Erythroblast (primary cell): Measurements from ENCODE around the gene ZMYND15.

ENCODE experiments used
- DNase-seq, 2 experiments: peaks; one replicate each; lab custom pipeline; 2025; lab: John Stamatoyannopoulos, UW
- GATA1 ChIP-seq: IDR thresholded peaks from 2 replicates; pipeline ENCODE4 v1.6.1; 2011; ENCODE audit warnings: low read depth, mild to moderate bottlenecking, control low read depth, low read length, moderate library complexity
- POLR2A ChIP-seq: IDR thresholded peaks from 2 replicates; pipeline ENCODE4 v1.6.1; 2011; ENCODE audit warnings: mild to moderate bottlenecking, low read length

Gene ZMYND15

DNA sequence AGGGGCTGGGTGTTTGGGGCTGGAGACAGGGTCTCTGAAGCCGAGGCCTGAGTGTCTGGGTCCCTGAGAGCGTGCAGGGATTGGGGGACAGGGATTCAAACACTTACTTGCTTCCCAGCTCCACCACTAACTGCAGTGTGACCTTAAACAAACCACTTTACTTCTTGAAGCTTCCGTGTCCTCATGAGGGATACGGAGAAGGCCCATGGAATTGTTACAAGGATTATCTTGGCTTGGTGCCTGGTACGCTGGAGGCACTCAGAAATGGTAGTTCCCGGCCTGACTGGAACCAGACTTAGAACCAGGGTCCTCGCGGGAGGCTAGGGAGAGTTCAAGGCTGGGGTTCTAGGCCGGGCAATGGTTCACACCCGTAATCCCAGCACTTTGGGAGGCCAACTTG is 3.0 kb downstream of the ZMYND15 start:
- TF ChIP-seq POLR2A (no peak), GATA1 (no peak)
- no peak for DNase-seq

DNA sequence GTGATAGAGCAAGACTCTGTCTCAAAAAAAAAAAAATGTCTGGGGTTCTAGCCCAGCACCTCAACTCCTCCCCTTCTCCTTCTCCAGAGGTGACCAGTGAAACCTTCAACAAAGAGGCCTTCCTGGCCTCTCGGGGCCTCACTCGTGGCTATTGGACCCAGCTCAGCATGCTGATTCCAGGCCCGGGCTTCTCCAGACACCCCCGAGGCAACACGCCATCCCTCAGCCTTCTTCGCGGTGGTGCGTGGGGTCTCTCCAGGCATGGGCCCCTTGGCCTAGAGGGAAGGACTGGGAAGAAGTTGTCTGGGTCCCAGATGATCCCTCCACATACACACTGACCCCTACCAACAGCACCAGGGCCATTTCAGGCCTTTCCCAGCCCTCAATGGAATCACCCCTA is 3.6 kb downstream of the ZMYND15 start:
- TF ChIP-seq POLR2A (no peak), GATA1 (no peak)
- DNase-seq, result no peak

DNA sequence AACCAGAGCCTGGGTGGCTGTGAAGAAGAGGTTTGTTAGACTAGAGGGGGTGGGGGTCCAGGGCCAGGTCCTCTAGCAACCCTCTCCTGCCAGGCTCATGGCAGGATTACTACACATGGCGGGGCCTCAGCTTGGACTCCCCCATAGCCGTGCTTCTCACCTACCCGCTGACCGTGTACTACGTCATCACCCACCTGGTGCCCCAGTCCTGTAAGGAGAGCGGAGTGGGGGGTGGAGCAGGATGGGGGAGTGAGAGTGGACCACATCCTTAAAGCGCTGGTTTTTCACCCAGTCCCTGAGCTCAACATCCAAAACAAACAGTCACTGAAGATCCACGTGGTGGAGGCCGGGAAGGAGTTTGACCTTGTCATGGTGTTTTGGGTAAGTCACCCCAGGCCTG is 4.3 kb downstream of the ZMYND15 start:
- TF ChIP-seq GATA1 (no peak), POLR2A (no peak)
- no peak for DNase-seq

DNA sequence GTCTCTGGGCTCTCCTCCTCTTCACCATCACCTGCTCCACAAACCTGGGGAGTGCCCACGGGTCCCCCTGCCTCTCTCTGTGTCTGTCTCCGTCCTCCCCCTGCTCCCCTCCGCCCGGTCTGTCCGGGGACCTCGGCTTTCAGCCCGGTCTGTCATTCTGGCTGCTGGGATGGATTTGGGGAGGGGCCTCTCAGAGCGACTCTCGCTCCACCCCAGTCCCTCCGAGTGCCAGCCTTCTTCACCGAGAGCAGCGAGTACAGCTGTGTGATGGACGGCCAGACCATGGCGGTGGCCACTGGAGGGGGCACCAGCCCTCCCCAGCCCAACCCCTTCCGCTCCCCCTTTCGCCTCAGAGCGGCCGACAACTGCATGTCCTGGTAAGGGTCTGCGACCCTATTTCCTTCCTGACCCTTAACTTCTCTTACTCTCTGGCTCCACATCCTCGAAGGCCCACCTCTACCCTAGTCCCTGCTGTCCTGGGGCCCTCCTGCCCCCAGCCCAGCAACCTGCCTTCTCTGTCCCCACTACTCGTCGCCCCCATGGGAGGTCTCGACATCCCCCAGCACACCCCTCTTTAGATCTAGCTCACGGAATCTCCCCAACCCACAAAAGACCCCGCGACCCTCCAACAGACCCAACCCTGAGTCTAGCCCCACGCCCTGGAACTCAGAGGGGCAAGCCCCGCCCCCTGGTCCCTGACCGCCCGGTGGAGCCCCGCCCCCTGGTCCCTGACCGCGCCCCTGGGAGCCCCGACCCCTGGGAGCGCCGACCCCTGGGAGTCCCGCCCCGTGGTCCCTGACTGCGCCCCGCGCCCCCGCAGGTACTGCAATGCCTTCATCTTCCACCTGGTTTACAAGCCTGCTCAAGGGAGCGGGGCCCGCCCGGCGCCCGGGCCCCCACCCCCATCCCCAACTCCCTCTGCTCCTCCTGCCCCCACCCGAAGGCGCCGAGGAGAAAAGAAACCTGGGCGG is 5.7 kb downstream of the ZMYND15 start:
- TF ChIP-seq POLR2A (no peak), GATA1 (no peak)
- DNase-seq, result no peak

GRCh38 chr17:4747847-4748246 is 8.2 kb downstream of the ZMYND15 start:
- TF ChIP-seq POLR2A (no peak), GATA1 (no peak)
- no peak for DNase-seq

- no peak for TF ChIP-seq GATA1
- no peak for TF ChIP-seq POLR2A
- DNase-seq, result no peak
Observed at GRCh38 chr17:4748686-4749085, 9.1 kb downstream of the ZMYND15 start.

GRCh38 chr17:4750606-4751005 is 11.0 kb downstream of the ZMYND15 start:
- no peak for DNase-seq

DNA sequence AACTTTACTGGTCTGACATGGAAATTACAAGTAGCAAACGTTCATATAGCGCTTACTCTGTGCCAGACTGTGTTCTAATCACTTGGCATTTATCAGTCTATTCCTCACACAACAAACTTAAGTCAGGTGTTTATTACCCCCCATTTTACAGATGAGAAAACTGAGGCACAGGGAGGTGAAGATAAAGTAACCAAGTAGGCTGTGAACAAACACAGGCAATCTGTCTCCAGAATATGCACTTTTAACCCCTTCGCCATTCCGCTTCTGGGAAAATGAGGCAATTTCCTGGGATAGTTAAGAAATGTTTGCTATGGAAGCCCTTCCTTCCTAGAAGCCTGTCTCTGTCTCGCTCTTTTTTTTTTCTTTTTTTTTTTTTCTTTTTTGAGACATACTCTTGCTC is 12.3 kb downstream of the ZMYND15 start:
- TF ChIP-seq GATA1 (no peak), POLR2A (no peak)
- DNase-seq, result no peak

More at GRCh38 chr17:4750606-4751005, 11.0 kb downstream of the ZMYND15 start:
- TF ChIP-seq POLR2A (no peak), GATA1 (no peak)

DNA sequence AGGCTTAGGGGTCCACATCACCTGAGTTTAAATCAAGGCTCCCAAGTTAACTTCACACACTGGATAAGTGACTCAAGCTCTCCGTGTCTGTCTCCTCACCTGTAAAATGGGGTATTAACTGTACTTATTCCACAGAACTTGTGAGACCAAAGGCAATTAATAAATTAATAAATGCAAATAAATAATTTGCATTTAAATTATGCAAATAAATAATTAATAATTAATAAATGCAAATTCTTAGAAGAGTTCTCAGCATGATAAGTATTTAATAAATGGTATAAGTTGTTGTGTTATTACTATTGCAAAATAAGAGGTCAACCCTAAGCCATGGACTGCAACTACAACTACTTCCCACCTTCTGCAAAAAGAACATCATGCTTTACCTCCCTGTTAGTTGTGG is 13.8 kb downstream of the ZMYND15 start:
- TF ChIP-seq GATA1, result no peak
- no peak for TF ChIP-seq POLR2A
- no peak for DNase-seq

GRCh38 chr17:4759776-4760236 is 20.2 kb downstream of the ZMYND15 start:
- DNase-seq, result no peak
- no peak for TF ChIP-seq POLR2A
- no peak for TF ChIP-seq GATA1

DNA sequence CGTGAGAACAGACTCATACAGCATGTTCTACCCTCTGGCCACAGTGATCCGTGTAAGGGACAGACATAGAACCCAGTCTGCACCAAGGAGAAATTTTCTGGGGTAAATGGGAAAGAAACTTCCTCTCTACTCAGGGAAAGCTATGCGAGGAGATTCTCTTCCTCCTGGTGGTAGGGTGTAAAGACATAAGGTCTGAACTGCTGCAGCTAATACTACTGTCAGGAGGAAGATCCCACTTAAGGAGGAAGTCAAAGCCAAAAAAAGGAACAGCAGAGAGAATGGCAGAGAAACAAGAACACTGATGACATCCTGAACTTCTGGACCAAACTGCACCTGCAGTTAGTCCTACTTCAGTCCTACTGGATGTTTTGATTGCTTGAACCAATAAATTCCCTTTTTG is 25.0 kb downstream of the ZMYND15 start:
- TF ChIP-seq GATA1 (no peak), POLR2A (no peak)
- no peak for DNase-seq

GRCh38 chr17:4766201-4766600 is 26.6 kb downstream of the ZMYND15 start:
- DNase-seq, result no peak
- TF ChIP-seq POLR2A (no peak), GATA1 (no peak)

GRCh38 chr17:4766723-4767122 is 27.1 kb downstream of the ZMYND15 start:
- TF ChIP-seq GATA1 (no peak), POLR2A (no peak)
- no peak for DNase-seq

GRCh38 chr17:4768298-4768697 is 28.7 kb downstream of the ZMYND15 start:
- TF ChIP-seq POLR2A (no peak), GATA1 (no peak)
- no peak for DNase-seq
